ENCODE data around the gene AKR1B15.
"Not testable (repeated sequence)": the region's sequence is repeated elsewhere in the genome, so short reads cannot be mapped to it uniquely, and the experiment has no call there.

- not testable (repeated sequence) for TF ChIP-seq CTCF (optimal IDR thresholded peaks at IDR 0.05 in 1 of 3, IDR thresholded peaks at IDR 0.05 in 1 of 3, conservative IDR thresholded peaks at IDR 0.05 in 1 of 3; ENCODE audit: extremely low read depth in 1 of 3, insufficient read depth in 2 of 3, low read length in 3 of 3); EZH2 (IDR thresholded peaks at IDR 0.05; ENCODE audit: low read length)
These were observed 21.1 kb downstream of the AKR1B15 start for GRCh38 chr7:134569962-134570361.

All from keratinocyte (primary cell).